ENCODE measurements around the gene SH3BP4. TPM values are rescaled to one million over a fixed set of nuclear protein-coding genes. Genes with fewer than 3 reads are reported as not detected.
"Not testable (repeated sequence)": the region's sequence is repeated elsewhere in the genome, so short reads cannot be mapped to it uniquely, and the experiment has no call there.

SH3BP4 gene
- total RNA-seq, 1 donor from 2014 or later: 53.4 TPM

DNA sequence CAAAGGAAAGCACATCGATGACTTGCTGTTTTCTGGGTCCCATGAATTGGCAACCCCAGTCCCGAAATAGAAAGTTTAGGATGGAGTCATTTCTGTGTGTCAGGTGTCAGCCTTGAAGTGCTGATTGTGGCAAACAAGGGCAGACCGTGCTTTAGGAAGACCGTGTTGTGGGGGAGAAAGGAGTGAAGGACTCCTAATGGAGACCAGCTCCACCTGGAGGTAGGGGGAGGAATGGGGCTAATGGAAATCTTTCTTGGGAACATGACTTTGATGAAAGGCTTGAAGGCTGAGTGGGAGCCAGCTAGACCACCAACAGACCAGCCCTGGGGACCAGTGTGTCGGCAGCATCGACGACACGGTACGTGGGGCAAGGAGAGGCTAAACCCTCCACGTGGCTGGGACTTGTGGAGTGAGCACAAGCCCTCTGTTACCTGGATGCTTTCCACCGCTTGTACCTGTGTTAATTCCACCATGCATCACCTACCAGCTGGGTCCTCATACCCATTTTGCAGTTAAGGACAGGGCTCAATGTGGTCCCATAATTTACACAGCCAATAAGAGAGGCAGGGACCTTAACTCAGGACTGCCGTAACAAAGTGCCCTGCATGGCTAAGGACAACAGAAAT, 104.2 kb downstream of the SH3BP4 start:
- H3K27me3 Mint-ChIP-seq (ENCODE audit: insufficient read depth, low read depth): no peaks in the 10 kb centered on the region
- peaks cover 15% of the 10 kb centered on the region for H3K4me1 ChIP-seq
- no peak overlapping the region for H2AFZ ChIP-seq (replicated peaks)
- no peak overlapping the region for H3K4me3 Mint-ChIP-seq
- peaks cover 3% of the 10 kb centered on the region for H3K9me3 Mint-ChIP-seq
- H3K27ac ChIP-seq: no peak overlapping the region
- peaks cover 13% of the 10 kb centered on the region for H3F3A ChIP-seq (ENCODE audit: low read depth)
- H3K27ac Mint-ChIP-seq: no peak overlapping the region
- H3K9me3 ChIP-seq (ENCODE audit: low read depth): no peaks in the 10 kb centered on the region
- DNase-seq (ENCODE audit: low spot score): peak; percentile 58
- peaks cover 17% of the 10 kb centered on the region for H4K20me1 ChIP-seq (ENCODE audit: low read depth)
- peaks cover 18% of the 10 kb centered on the region for H3K4me1 Mint-ChIP-seq
- peaks cover 9% of the 10 kb centered on the region for H3K79me2 ChIP-seq (ENCODE audit: low read depth)
- H3K36me3 ChIP-seq: no peaks in the 10 kb centered on the region
- no peak overlapping the region for H3K4me3 ChIP-seq
- peaks cover 35% of the 10 kb centered on the region for H3K36me3 Mint-ChIP-seq
- no peak for TF ChIP-seq EZH2 (IDR thresholded peaks at IDR 0.05)
- TF ChIP-seq, protein P1, sequence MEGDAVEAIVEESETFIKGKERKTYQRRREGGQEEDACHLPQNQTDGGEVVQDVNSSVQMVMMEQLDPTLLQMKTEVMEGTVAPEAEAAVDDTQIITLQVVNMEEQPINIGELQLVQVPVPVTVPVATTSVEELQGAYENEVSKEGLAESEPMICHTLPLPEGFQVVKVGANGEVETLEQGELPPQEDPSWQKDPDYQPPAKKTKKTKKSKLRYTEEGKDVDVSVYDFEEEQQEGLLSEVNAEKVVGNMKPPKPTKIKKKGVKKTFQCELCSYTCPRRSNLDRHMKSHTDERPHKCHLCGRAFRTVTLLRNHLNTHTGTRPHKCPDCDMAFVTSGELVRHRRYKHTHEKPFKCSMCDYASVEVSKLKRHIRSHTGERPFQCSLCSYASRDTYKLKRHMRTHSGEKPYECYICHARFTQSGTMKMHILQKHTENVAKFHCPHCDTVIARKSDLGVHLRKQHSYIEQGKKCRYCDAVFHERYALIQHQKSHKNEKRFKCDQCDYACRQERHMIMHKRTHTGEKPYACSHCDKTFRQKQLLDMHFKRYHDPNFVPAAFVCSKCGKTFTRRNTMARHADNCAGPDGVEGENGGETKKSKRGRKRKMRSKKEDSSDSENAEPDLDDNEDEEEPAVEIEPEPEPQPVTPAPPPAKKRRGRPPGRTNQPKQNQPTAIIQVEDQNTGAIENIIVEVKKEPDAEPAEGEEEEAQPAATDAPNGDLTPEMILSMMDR (IDR thresholded peaks at IDR 0.05): peak; percentile 58
- H3K27me3 ChIP-seq: no peaks in the 10 kb centered on the region
- H3K4me2 ChIP-seq: no peak overlapping the region
- no peak overlapping the region for H3K9ac ChIP-seq

DNA sequence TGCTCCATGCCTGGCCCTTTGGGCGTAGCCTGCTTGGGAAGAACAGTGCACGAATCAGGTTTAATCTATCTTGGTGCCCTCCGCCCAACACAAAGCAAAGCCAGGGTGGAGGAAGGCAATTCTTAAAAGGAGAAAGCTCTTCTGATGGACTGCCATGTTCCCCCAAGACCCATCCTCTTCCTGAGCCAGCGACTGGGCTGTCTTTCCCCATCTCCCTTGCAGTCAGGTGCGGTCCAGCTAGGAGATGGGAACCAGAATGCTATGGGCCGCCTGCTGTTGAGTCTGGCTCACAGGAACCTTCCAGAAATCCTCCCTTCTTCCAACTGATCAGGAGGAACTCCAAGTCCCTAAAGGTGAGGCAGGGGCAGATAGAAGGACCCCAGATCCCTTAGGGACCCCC, 105.0 kb downstream of the SH3BP4 start:
- no peak overlapping the region for H3K27ac ChIP-seq
- no peak overlapping the region for H3K9ac ChIP-seq
- no peaks in the 10 kb centered on the region for H3K27me3 ChIP-seq
- H3K79me2 ChIP-seq (ENCODE audit: low read depth): peaks cover 1% of the 10 kb centered on the region
- peaks cover 3% of the 10 kb centered on the region for H3K9me3 Mint-ChIP-seq
- no peak overlapping the region for H3K4me3 ChIP-seq
- no peaks in the 10 kb centered on the region for H3K9me3 ChIP-seq (ENCODE audit: low read depth)
- peaks cover 15% of the 10 kb centered on the region for H3K4me1 ChIP-seq
- H4K20me1 ChIP-seq (ENCODE audit: low read depth): peaks cover 10% of the 10 kb centered on the region
- TF ChIP-seq, protein P1 (IDR thresholded peaks at IDR 0.05): no peak
- TF ChIP-seq EZH2phosphoT487 (IDR thresholded peaks at IDR 0.05): no peak
- no peak for TF ChIP-seq EZH2 (IDR thresholded peaks at IDR 0.05)
- no peak for DNase-seq (ENCODE audit: low spot score)
- peaks cover 13% of the 10 kb centered on the region for H3F3A ChIP-seq (ENCODE audit: low read depth)
- no peak overlapping the region for H3K27ac Mint-ChIP-seq
- no peaks in the 10 kb centered on the region for H3K27me3 Mint-ChIP-seq (ENCODE audit: insufficient read depth, low read depth)
- H3K36me3 Mint-ChIP-seq: peaks cover 32% of the 10 kb centered on the region
- no peak overlapping the region for H3K4me2 ChIP-seq
- no peak overlapping the region for H3K4me3 Mint-ChIP-seq
- H3K36me3 ChIP-seq: no peaks in the 10 kb centered on the region
- no peak overlapping the region for H2AFZ ChIP-seq (replicated peaks)
- peaks cover 15% of the 10 kb centered on the region for H3K4me1 Mint-ChIP-seq

DNA sequence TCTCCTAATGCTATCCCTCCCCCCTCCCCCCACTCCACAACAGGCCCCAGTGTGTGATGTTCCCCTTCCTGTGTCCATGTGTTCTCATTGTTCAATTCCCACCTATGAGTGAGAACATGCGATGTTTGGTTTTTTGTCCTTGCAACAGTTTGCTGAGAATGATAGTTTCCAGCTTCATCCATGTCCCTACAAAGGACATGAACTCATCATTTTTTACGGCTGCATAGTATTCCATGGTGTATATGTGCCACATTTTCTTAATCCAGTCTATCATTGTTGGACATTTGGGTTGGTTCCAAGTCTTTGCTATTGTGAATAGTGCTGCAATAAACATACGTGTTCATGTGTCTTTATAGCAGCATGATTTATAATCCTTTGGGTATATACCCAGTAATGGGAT, 105.8 kb downstream of the SH3BP4 start:
- H3K27ac ChIP-seq; H3K9ac ChIP-seq; H3K4me3 Mint-ChIP-seq; H3K36me3 ChIP-seq; H3K79me2 ChIP-seq (ENCODE audit: low read depth); H2AFZ ChIP-seq (replicated peaks); DNase-seq (ENCODE audit: low spot score); H3K9me3 Mint-ChIP-seq; H3K9me3 ChIP-seq (ENCODE audit: low read depth); H3K4me3 ChIP-seq; H3K27ac Mint-ChIP-seq; H4K20me1 ChIP-seq (ENCODE audit: low read depth); H3K4me2 ChIP-seq; H3K27me3 ChIP-seq; H3K27me3 Mint-ChIP-seq (ENCODE audit: insufficient read depth, low read depth): not testable (repeated sequence)
- Mint-ChIP-seq H3K36me3 (peaks cover 25% of the 10 kb centered on the region), H3K4me1 (peaks cover 17% of the 10 kb centered on the region)
- Histone ChIP-seq H3K4me1 (peaks cover 15% of the 10 kb centered on the region), H3F3A (ENCODE audit: low read depth) (peaks cover 13% of the 10 kb centered on the region)

DNA sequence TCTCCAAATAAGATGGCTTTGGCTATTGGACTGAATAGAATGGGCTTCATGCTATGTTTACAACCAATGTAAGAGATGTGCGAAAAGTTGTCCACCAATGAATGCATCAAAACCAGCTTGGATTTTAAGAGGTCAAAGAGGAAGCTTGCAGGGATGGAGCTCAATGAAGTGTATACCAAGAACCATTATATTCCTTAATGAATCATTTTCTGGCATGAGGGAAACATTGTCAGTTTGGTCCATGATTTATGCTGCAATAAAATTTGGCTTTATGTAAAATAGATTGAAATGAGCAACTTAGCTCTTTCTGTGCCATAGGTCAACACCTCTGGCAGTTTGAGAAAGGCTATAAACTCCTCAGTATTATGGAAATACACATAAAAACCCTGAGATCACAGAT, 107.3 kb downstream of the SH3BP4 start:
- no peaks in the 10 kb centered on the region for H3K79me2 ChIP-seq (ENCODE audit: low read depth)
- H3K36me3 Mint-ChIP-seq: peaks cover 21% of the 10 kb centered on the region
- H3F3A ChIP-seq (ENCODE audit: low read depth): peaks cover 13% of the 10 kb centered on the region

More for the DNA sequence above, 107.3 kb downstream of the SH3BP4 start:
- no peak for DNase-seq (ENCODE audit: low spot score)
- Histone ChIP-seq H3K4me1 (peaks cover 15% of the 10 kb centered on the region), H4K20me1 (ENCODE audit: low read depth) (no peaks in the 10 kb centered on the region), H3K9me3 (ENCODE audit: low read depth) (no peaks in the 10 kb centered on the region), H3K27me3 (no peaks in the 10 kb centered on the region), H3K27ac (no peak overlapping the region), H2AFZ (replicated peaks) (no peak overlapping the region), H3K9ac (no peak overlapping the region), H3K4me3 (no peak overlapping the region), H3K36me3 (no peaks in the 10 kb centered on the region), H3K4me2 (no peak overlapping the region)
- no peaks in the 10 kb centered on the region for H3K27me3 Mint-ChIP-seq (ENCODE audit: insufficient read depth, low read depth)
- H3K9me3 Mint-ChIP-seq: peaks cover 3% of the 10 kb centered on the region
- TF ChIP-seq EZH2phosphoT487 (IDR thresholded peaks at IDR 0.05) (no peak), EZH2 (IDR thresholded peaks at IDR 0.05) (no peak)
- TF ChIP-seq, protein P1 (IDR thresholded peaks at IDR 0.05): no peak
- no peak overlapping the region for H3K27ac Mint-ChIP-seq
- H3K4me1 Mint-ChIP-seq: peaks cover 29% of the 10 kb centered on the region
- no peak overlapping the region for H3K4me3 Mint-ChIP-seq

Measured in neural progenitor cell (in vitro differentiated cells).